GM12878 (cell line): ENCODE measurements around the gene NLN. TPM values are rescaled to one million over a fixed set of nuclear protein-coding genes. Genes with fewer than 3 reads are reported as not detected.

Experiments used
- ASH2L ChIP-seq: fragments of 300-600, 200-600 bp; sonication (generic); IDR thresholded peaks from 2 replicates; pipeline ENCODE4 v1.6.1; 2017; ENCODE audit warnings: low read depth, mild to moderate bottlenecking, borderline replicate concordance
- ATF2 ChIP-seq: IDR thresholded peaks from 2 replicates; pipeline ENCODE4 v1.6.1; 2012; ENCODE audit warnings: low read length, inconsistent platforms
- BACH1 ChIP-seq: fragments of 450-650 bp; IDR thresholded peaks from 2 replicates; pipeline ENCODE4 v1.6.1; 2017; ENCODE audit warnings: mild to moderate bottlenecking, borderline replicate concordance
- CTCF ChIP-seq, 3 experiments: IDR thresholded peaks in 2 of 3; conservative IDR thresholded peaks in 1 of 3; 2 replicates each; pipeline ENCODE4 v1.5.1; 2011; ENCODE audit warnings: low read depth in 3 of 3, low read length in 3 of 3, mild to moderate bottlenecking in 3 of 3, control low read depth in 2 of 3, moderate library complexity in 2 of 3, inconsistent platforms in 1 of 3, mixed read lengths in 1 of 3; ENCODE audit not compliant: control insufficient read depth in 2 of 3, insufficient read depth in 1 of 3; ENCODE audit errors: extremely low read depth in 1 of 3
- DPF2 ChIP-seq: fragments of 450-650 bp; IDR thresholded peaks from 2 replicates; pipeline ENCODE4 v1.6.1; 2017; ENCODE audit warnings: mild to moderate bottlenecking
- ELK1 ChIP-seq: IDR thresholded peaks from 2 replicates; pipeline ENCODE4 v1.6.1; 2012; ENCODE audit warnings: low read depth, low read length, improper control_type of control experiment
- IKZF1 ChIP-seq: fragments of 450-650 bp; conservative IDR thresholded peaks from 2 replicates; pipeline ENCODE4 v1.6.1; 2017; ENCODE audit warnings: antibody characterized with exemption, mild to moderate bottlenecking
- JUND ChIP-seq: IDR thresholded peaks from 2 replicates; pipeline ENCODE4 v1.6.1; 2012; ENCODE audit warnings: low read depth, mild to moderate bottlenecking, low read length, improper control_type of control experiment, moderate library complexity
- MXI1 ChIP-seq: fragments of 150-350 bp; IDR thresholded peaks from 2 replicates; pipeline ENCODE4 v1.6.1; 2011; ENCODE audit warnings: low read depth, mild to moderate bottlenecking, inconsistent platforms, low read length, improper control_type of control experiment
- NFIC ChIP-seq: IDR thresholded peaks from 2 replicates; pipeline ENCODE4 v1.6.1; 2012; ENCODE audit warnings: low read depth, mild to moderate bottlenecking, inconsistent platforms, low read length, moderate library complexity
- RB1 ChIP-seq: fragments of 450-650 bp; formaldehyde crosslinking; IDR thresholded peaks from 2 replicates; pipeline ENCODE4 v1.6.1; 2017; ENCODE audit warnings: mild to moderate bottlenecking, borderline replicate concordance
- RCOR1 ChIP-seq: conservative IDR thresholded peaks from 2 replicates; pipeline ENCODE4 v1.6.1; 2012; ENCODE audit warnings: low read depth, low read length, improper control_type of control experiment
- RUNX3 ChIP-seq: IDR thresholded peaks from 2 replicates; pipeline ENCODE4 v1.6.1; 2012; ENCODE audit warnings: low read length, inconsistent platforms
- SREBF1 ChIP-seq: IDR thresholded peaks from 2 replicates; pipeline ENCODE4 v1.6.1; 2012; ENCODE audit warnings: mild to moderate bottlenecking, low read length
- SREBF2 ChIP-seq: IDR thresholded peaks from 2 replicates; pipeline ENCODE4 v1.6.1; 2012; ENCODE audit warnings: mild to moderate bottlenecking, low read length
- TAF1 ChIP-seq: IDR thresholded peaks from 2 replicates; pipeline ENCODE4 v1.6.1; 2011; ENCODE audit warnings: mild to moderate bottlenecking, low read depth, low read length, borderline replicate concordance
- TBL1XR1 ChIP-seq: IDR thresholded peaks from 2 replicates; pipeline ENCODE4 v1.6.1; 2012; ENCODE audit warnings: low read depth, low read length, improper control_type of control experiment
- YBX1 ChIP-seq: fragments of 450-650 bp; IDR thresholded peaks from 2 replicates; pipeline ENCODE4 v1.6.1; 2016; ENCODE audit warnings: antibody characterized with exemption
- ZNF207 ChIP-seq: fragments of 450-650 bp; IDR thresholded peaks from 2 replicates; pipeline ENCODE4 v1.6.1; 2014; ENCODE audit warnings: antibody characterized with exemption, mild to moderate bottlenecking, borderline replicate concordance
- ZNF217 ChIP-seq: fragments of 450-650 bp; IDR thresholded peaks from 2 replicates; pipeline ENCODE4 v1.6.1; 2017; ENCODE audit warnings: antibody characterized with exemption, mild to moderate bottlenecking
- ZNF24 ChIP-seq: fragments of 450-650 bp; IDR thresholded peaks from 2 replicates; pipeline ENCODE4 v1.6.1; 2017; ENCODE audit warnings: antibody characterized with exemption, mild to moderate bottlenecking
- polyA plus RNA-seq, 11 experiments: library from polyadenylated mRNA; depleted of rRNA in 4 of 11; unstranded in 6 of 11; stranded (reverse) in 5 of 11; fragments of >200 nt; fragmentation: Nextera tagmentation in 4 of 11; fragmentation: Illumina TruSeq in 1 of 11; extraction: Ambion mirVana in 4 of 11; extraction: Trizol in 1 of 11; gene quantifications; 1 replicate in 1 of 11; 2 replicates in 10 of 11; pipeline versions ENCODE4 v1.2.1 to v1.2.3, GENCODE V29; 2011 to 2016; ENCODE audit warnings: inconsistent platforms in 2 of 11, missing spikeins in 2 of 11, low read depth in 1 of 11
- total RNA-seq, 4 experiments: library from RNA; depleted of rRNA in 3 of 4; stranded (reverse); fragments of >200 nt in 3 of 4; fragmentation: Illumina TruSeq in 1 of 4; extraction: Trizol in 1 of 4; gene quantifications; 2 replicates each; pipeline versions ENCODE4 v1.2.1 to v1.2.3, GENCODE V29; 2013 to 2021
- TF ChIP-seq, protein P1 (sequence below): fragments of 450-650 bp; conservative IDR thresholded peaks from 2 replicates; pipeline ENCODE4 v1.6.1; 2017; ENCODE audit warnings: mild to moderate bottlenecking, moderate library complexity

The NLN gene
- total and polyA plus RNA-seq, 10 of the 15 experiments (the other 5 are each of a cell fraction or from before 2014, with no cell fraction given), result 6.8 to 56.9 (median 33.3) TPM

GRCh38 chr5:65722575-65723403, 784 bp downstream of the NLN start (continued):
- TF ChIP-seq CTCF (IDR thresholded peaks at IDR 0.05 in 2 of 3, conservative IDR thresholded peaks at IDR 0.05 in 1 of 3; ENCODE audit: control insufficient read depth in 2 of 3, extremely low read depth in 1 of 3, insufficient read depth in 1 of 3, low read depth in 3 of 3, low read length in 3 of 3) (no peak), RB1 (no peak), ZNF217 (no peak), RUNX3 (no peak; the same call in 1 of the 2 replicates), SREBF2 (no peak), SREBF1 (no peak), YBX1 (no peak), JUND (no peak), ELK1 (no peak), MXI1 (no peak), RCOR1 (no peak), NFIC (no peak), TBL1XR1 (0 out of 2 replicates have a peak, but pooled peaks have one; percentile 9), ZNF207 (no peak), IKZF1 (0 out of 2 replicates have a peak, but pooled peaks have one; percentile 14), ATF2 (no peak), ZNF24 (no peak), BACH1 (no peak), TAF1 (no peak), DPF2 (no peak), ASH2L (0 out of 2 replicates have a peak, but pooled peaks have one; percentile 36)
- TF ChIP-seq, protein P1, sequence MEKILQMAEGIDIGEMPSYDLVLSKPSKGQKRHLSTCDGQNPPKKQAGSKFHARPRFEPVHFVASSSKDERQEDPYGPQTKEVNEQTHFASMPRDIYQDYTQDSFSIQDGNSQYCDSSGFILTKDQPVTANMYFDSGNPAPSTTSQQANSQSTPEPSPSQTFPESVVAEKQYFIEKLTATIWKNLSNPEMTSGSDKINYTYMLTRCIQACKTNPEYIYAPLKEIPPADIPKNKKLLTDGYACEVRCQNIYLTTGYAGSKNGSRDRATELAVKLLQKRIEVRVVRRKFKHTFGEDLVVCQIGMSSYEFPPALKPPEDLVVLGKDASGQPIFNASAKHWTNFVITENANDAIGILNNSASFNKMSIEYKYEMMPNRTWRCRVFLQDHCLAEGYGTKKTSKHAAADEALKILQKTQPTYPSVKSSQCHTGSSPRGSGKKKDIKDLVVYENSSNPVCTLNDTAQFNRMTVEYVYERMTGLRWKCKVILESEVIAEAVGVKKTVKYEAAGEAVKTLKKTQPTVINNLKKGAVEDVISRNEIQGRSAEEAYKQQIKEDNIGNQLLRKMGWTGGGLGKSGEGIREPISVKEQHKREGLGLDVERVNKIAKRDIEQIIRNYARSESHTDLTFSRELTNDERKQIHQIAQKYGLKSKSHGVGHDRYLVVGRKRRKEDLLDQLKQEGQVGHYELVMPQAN, result no peak
